ENCODE results near the gene SNX21. TPM values are rescaled to one million over a fixed set of nuclear protein-coding genes. Genes with fewer than 3 reads are reported as not detected.

Gene SNX21
- total RNA-seq, 4 donors from 2014 or later = 45.9 to 76.3 (median 59.7) TPM

- Histone ChIP-seq H3K4me1 (peaks cover 0 to 29% (median 7%) of the 10 kb centered on the region in 3 donors), H3K27me3 (no peaks in the 10 kb centered on the region), H3K9me3 (no peaks in the 10 kb centered on the region), H3K4me3 (no peak overlapping the region), H3K36me3 (peaks cover 0 to 87% of the 10 kb centered on the region in 2 donors), H3K27ac (no peak overlapping the region)
- no peak for ATAC-seq
- TF ChIP-seq POLR2AphosphoS5 (IDR thresholded peaks at IDR 0.05) (no peak), CTCF (IDR thresholded peaks at IDR 0.05) (no peak), POLR2A (IDR thresholded peaks at IDR 0.05) (no peak), EP300 (IDR thresholded peaks at IDR 0.05) (no peak)
- 92 to 100% methylated on average over 1 to 2 of the region's 2 CpGs for WGBS, 2 donors (ENCODE audit: low coverage in 1 of 2)
These were observed 16.6 kb downstream of the SNX21 start for GRCh38 chr20:45850238-45850637.

- Histone ChIP-seq H3K4me3 (no peak overlapping the region), H3K36me3 (peaks cover 0 to 80% of the 10 kb centered on the region in 2 donors), H3K27me3 (no peaks in the 10 kb centered on the region), H3K27ac (no peak overlapping the region), H3K9me3 (no peaks in the 10 kb centered on the region), H3K4me1 (peaks cover 2 to 31% (median 11%) of the 10 kb centered on the region in 3 donors)
- ATAC-seq = no peak
- WGBS, 2 donors (ENCODE audit: low coverage in 1 of 2) = 100% methylated on average over 1 of the region's 1 CpG; no CpG with 5 or more reads in 1 of the 2 donors
- no peak for TF ChIP-seq CTCF (IDR thresholded peaks at IDR 0.05)
- no peak for TF ChIP-seq POLR2AphosphoS5 (IDR thresholded peaks at IDR 0.05)
- TF ChIP-seq POLR2A (IDR thresholded peaks at IDR 0.05) = no peak
- TF ChIP-seq EP300 (IDR thresholded peaks at IDR 0.05) = no peak
These were observed 17.3 kb downstream of the SNX21 start for GRCh38 chr20:45850926-45851325.

- no peaks in the 10 kb centered on the region for H3K27me3 ChIP-seq
- peaks cover 0 to 74% of the 10 kb centered on the region in 2 donors for H3K36me3 ChIP-seq
- no peak for ATAC-seq
- H3K4me1 ChIP-seq = peaks cover 3 to 37% (median 17%) of the 10 kb centered on the region in 3 donors
- H3K9me3 ChIP-seq = no peaks in the 10 kb centered on the region
- H3K4me3 ChIP-seq = no peak overlapping the region
- no peak for TF ChIP-seq POLR2A (IDR thresholded peaks at IDR 0.05)
- TF ChIP-seq EP300 (IDR thresholded peaks at IDR 0.05) = no peak
- no peak for TF ChIP-seq POLR2AphosphoS5 (IDR thresholded peaks at IDR 0.05)
- no peak for TF ChIP-seq CTCF (IDR thresholded peaks at IDR 0.05)
- H3K27ac ChIP-seq = no peak overlapping the region
These were observed 17.9 kb downstream of the SNX21 start for GRCh38 chr20:45851501-45851900.

GRCh38 chr20:45852326-45852725 lies 18.7 kb downstream of the SNX21 start:
- 97 to 100% methylated on average over 2 to 6 of the region's 6 CpGs for WGBS, 2 donors (ENCODE audit: low coverage in 1 of 2)
- H3K4me3 ChIP-seq = no peak overlapping the region
- H3K9me3 ChIP-seq = no peaks in the 10 kb centered on the region
- no peak for ATAC-seq
- H3K36me3 ChIP-seq = peaks cover 0 to 66% of the 10 kb centered on the region in 2 donors
- H3K27ac ChIP-seq = no peak overlapping the region
- H3K27me3 ChIP-seq = no peaks in the 10 kb centered on the region
- TF ChIP-seq POLR2AphosphoS5 (IDR thresholded peaks at IDR 0.05) = no peak
- no peak for TF ChIP-seq EP300 (IDR thresholded peaks at IDR 0.05)
- no peak for TF ChIP-seq POLR2A (IDR thresholded peaks at IDR 0.05)
- no peak for TF ChIP-seq CTCF (IDR thresholded peaks at IDR 0.05)
- H3K4me1 ChIP-seq = peaks cover 3 to 40% (median 17%) of the 10 kb centered on the region in 3 donors

- H3K9me3 ChIP-seq = no peaks in the 10 kb centered on the region
- ATAC-seq = no peak
- H3K4me1 ChIP-seq = peaks cover 3 to 49% (median 21%) of the 10 kb centered on the region in 3 donors
- WGBS, 2 donors (ENCODE audit: low coverage in 1 of 2) = 48 to 76% methylated on average over 2 of the region's 2 CpGs
- no peak overlapping the region for H3K27ac ChIP-seq
- H3K36me3 ChIP-seq = peaks cover 0 to 55% of the 10 kb centered on the region in 2 donors
- no peak overlapping the region for H3K4me3 ChIP-seq
- TF ChIP-seq EP300 (IDR thresholded peaks at IDR 0.05) = no peak
- no peak for TF ChIP-seq POLR2A (IDR thresholded peaks at IDR 0.05)
- TF ChIP-seq POLR2AphosphoS5 (IDR thresholded peaks at IDR 0.05) = no peak
- TF ChIP-seq CTCF (IDR thresholded peaks at IDR 0.05) = no peak
- H3K27me3 ChIP-seq = no peaks in the 10 kb centered on the region
These were observed 19.9 kb downstream of the SNX21 start for GRCh38 chr20:45853484-45853883.
